HG02970 (cell line): Measurements from ENCODE around the gene SPTBN1.

Experiments used
- ATAC-seq: cut with Tn5 transposase; IDR thresholded peaks from one replicate; pipeline ENCODE4 v1.9.1; 2021; ENCODE audit warnings: mild to moderate bottlenecking, moderate library complexity, moderate number of reproducible peaks; ENCODE audit not compliant: unreplicated experiment, low FRiP score

The SPTBN1 gene

DNA sequence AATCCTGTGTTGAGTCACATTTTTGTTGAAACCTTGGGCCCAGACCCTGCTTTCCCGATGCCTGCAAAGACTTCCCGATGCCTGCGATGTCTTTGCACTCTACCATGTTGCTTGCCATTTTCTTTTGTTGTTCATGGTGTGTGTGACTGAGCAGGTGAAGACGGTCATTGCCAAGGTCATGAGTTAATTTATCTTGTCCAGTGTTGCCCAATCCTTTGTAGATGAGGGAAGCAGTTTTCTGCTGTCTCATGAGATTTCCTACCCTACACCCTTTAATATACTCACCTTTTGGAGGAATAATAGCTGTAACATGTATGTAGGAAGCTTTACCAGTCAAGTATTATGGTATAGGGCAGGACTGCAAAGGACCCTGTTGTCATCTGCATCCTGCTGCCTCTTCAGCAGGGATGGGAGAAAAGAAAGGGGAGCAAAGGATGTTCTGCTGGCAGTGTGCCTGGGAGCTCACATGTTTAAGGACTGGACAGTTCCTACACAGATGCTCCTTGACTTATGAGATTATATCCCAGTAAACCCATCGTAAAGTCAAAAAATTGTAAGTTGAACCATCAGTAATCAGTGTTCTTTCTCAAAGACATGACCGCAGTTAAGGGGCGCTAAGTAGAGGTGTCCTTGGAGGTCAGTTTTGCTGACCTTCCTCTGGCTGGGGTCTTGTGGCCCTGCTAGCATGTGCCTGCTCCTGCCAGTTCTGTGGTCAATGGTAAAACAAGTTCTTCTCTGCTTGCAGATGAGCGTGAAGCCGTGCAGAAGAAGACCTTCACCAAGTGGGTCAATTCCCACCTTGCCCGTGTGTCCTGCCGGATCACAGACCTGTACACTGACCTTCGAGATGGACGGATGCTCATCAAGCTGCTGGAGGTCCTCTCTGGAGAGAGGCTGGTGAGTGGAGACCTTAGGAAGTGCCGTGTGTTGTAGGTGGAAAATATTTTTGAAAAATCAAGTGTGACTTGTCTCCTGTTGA lies 142.5 kb downstream of the SPTBN1 start:
- no peak for ATAC-seq

DNA sequence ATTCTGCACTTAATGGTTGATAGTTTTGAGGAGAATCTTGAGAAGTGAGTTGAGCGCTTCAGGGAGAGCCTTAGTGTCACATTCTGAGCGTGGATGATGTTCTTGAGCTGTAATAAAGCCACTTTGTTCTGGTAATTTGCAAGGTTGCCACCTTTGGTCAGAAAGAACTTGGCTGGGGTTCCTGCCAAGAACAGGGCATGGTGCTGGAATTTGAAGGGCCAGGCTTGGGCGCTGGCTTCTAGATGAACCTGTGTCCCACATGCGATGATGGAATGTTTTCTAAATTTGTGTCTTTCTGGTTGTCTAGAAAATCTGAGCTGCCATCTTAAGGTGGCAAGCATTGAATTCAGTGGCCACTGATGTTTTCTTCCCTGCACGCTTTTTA lies 143.2 kb downstream of the SPTBN1 start:
- ATAC-seq, result no peak

DNA sequence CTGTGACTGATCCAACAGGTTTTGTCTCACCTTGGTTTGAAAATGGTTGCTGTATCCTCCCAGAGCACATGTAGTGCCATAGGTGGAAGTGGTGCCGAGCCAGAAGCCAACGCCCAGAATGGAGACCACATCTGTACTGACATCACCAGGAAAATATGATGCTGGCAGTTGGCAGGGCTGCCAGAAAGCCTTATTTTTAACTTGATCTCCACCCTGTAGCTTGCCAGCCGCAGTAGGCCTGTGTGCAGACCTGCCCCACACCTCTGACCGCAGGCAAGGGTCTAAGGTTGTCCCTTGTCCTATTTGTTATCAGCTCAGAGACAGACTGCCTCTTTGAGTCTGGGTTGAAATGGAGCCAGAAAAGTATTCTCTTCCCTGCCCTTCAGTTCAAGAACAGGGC lies 143.8 kb downstream of the SPTBN1 start:
- ATAC-seq, result no peak

DNA sequence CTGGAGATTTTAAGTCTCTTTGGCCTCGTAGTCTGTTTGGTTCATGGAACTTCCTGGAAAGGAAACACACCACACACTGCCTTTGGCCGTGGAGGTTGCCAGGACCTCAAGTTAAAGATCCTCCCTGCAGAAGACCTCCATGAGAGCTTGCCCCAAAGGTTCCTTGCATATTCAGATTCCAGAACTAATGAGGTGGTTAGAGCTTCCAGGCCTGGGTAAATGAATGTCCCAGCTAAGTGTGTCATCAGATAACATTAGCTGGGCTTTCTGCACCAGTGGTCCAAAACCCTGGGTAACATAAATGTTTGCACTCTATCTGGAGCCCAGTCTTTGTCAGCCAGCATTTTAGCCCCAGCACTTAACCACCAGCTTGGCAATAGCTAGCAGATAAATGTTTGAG lies 145.2 kb downstream of the SPTBN1 start:
- no peak for ATAC-seq

DNA sequence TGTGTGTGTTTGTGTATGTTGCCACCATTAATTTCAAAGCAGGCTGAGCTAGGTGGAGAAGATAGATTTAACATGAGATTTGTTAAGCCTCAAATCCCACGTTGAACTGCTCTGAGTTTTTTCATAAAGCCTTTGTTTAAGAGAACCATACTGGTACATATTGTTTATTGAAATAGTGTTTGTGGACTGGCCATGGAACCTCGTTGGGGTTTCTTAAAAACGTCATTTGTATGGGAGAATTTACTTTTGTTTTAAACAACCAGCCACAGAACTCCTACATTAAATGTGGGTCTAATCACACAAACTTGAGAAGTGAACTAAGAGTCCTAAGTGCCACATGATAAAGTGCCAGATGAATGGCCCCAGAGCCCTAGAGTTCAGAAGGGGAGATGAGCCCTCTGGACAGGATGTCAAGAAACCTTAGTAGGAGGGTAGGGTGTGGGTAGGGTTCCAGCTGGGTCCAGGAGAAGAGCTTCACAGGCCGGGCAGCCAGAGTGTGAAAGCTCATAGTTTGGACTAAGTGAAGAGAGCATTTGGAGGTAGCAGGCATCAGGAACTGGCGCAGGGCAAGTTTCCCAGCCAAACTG lies 146.7 kb downstream of the SPTBN1 start:
- no peak for ATAC-seq

DNA sequence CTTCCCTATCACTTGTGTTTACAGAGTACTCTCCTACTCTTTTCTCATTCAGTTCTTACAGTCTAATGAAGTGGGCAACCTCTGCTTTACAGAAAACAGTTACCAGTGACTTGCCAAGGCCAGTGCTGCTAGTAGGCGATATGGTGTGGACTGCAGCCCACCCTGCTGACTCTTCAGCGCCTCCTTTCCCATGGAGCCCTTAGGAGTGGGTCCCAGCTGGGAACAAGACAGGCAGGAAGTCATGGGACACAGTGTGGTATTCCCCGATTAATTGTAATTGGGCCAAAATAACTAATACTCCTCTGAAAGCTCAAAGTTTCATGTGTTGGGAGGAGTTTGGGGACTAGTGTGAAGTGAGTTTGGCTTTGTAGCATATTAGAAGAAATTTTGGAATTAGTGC lies 147.2 kb downstream of the SPTBN1 start:
- no peak for ATAC-seq

DNA sequence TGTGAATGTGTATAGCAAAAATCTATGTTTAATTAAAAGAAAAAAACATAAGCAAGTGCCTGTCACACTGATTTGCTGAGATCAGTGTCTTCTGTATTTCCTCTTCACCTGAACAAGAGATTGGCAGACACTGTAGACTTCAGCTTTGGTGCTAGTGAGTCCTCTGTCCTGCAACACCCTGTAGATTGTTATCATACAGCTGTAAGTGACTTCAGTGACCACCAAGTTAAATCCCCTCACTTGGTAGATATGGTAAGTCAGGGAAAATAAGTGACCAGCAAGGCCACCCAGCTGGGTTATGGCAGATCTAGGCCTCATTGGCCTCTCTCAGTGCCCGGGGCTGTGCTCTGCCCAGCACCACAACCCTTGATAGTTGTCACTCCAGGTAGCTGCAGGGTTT lies 147.7 kb downstream of the SPTBN1 start:
- no peak for ATAC-seq

DNA sequence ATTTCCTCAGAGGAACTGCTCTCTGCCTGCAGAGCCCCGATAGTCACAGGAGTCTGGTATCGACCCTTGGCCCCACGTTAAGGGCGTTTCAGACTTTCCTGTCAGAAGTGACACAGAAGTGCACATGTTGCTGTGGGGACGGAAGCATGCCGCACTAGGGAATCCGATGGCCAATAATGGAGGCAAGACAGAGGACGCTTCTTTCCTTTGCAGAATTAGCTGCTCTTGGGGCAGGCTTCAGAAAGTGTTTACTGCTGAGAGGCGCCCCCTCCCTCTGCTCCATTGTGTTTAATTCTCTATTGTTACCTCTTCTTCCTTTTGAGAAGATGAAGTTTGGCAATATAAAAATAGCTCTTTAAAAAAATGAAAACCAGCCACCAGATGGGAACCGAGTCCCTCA lies 148.7 kb downstream of the SPTBN1 start:
- ATAC-seq, result no peak

DNA sequence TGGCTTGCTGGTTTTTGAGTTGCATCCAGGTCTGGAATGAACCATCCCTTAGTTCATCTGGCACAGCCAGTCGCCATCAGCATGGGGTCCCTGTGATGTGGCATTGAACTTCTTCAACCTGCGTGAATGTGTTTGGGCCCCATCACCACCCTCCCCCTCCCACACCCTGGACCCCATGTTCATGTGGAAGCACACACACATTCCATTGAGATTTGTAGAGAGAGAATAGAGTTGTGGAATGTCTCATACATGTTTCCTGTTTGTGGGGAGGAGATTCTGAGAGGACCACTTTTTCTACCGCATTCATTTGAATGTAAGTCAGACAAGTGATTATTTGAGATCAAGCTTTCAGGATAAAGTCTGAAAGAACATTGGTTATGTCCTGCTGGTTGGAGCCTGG lies 149.7 kb downstream of the SPTBN1 start:
- no peak for ATAC-seq

DNA sequence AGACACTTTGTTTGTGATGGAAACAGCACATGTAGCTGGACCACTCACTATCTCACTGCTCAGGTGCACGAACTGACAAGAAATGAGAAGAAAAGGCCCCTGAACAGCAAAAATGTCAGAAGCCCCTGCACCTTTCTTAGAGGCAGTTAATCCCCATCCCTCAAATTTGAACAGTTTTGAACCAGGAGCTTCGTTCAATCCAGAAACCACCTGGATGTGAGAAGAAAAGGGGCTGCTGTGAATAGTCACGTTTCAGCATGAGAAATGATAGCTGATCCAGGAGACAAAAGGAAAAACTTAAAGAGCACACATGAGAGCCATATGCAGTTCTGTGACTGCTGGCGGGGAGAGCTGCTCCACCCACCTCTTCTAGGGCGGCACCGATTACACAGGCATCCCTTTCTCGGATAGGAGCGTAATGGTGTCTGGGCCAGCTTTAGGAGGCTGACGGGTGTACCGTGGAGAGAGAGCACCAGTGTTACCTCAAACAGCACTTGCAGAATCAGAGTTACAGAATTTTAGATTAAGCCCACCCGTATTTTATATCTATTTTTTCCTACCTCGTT lies 150.3 kb downstream of the SPTBN1 start:
- no peak for ATAC-seq

DNA sequence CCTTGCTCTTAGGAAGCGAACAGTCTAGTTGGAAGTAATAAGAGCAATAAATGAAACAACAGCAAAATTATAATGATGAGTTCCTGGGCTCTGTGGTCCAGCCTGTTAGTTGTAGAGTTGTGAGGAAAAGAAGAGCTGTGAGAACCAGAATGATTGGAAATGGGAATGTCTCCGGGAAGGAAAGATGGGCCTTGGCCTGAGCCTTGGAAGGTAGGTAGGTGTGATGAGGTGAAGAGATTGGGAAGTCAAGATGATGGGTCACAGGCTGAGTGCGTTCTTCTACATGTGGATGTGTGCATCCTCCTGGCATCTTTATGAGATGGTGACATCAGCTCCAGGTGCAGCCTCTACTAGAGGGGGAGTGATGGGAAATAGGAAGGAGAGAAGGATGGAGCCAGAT lies 152.1 kb downstream of the SPTBN1 start:
- ATAC-seq, result no peak

DNA sequence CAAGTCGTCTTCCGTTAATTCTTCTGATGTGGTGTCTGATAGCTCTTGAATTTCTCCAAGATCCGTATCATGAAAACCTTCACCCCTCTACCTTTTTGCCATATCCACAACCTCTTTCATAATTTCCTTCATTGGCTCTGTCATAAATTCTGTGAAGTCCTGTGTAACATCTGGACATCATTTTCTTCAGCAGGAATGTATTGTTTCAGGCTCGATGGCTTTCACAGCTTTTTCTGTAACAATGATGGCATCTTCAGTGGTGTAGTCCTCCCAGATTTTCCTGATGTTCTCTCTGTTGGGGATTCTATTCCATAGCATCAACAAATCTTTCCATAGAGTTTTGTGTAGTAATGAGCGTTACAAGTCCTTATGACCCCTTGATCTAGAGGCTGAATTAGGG lies 153.1 kb downstream of the SPTBN1 start:
- no peak for ATAC-seq

DNA sequence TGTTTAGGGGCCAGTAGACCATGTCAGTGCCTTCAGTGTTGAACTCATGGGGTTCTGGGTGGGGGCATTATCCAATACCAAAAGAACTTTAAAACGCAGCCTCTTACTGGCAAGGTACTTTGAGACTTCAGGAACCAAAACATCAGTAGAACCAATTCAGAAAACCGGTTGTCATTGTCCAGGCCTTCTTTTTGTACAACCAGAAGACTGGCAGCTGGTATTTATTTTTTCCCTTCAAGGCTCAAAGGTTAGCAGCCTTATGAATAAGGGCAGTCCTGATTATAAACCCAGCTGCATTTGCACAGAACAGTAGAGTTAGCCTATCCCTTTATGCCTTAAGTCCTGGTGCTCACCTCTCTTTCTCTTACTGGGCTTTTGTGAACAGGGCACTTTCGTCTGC lies 153.5 kb downstream of the SPTBN1 start:
- ATAC-seq, result no peak

DNA sequence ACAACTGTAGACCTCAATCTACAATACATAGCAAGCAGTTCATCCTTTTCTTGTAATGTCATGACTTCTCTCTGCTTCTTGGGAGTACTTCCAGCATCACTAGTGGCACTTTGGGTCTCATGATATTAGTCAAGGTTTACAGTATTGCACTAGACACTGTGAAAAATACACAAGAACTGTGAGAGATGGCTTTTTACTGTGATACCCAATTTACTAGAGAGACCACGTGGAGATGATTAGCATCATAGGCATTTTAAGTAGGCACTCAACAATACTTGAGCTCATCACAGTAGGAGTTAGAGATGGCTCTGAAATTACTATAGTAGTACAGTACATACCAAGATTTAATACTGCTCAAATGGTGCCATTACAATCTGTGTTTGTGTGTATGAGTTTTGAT lies 154.6 kb downstream of the SPTBN1 start:
- ATAC-seq, result no peak

DNA sequence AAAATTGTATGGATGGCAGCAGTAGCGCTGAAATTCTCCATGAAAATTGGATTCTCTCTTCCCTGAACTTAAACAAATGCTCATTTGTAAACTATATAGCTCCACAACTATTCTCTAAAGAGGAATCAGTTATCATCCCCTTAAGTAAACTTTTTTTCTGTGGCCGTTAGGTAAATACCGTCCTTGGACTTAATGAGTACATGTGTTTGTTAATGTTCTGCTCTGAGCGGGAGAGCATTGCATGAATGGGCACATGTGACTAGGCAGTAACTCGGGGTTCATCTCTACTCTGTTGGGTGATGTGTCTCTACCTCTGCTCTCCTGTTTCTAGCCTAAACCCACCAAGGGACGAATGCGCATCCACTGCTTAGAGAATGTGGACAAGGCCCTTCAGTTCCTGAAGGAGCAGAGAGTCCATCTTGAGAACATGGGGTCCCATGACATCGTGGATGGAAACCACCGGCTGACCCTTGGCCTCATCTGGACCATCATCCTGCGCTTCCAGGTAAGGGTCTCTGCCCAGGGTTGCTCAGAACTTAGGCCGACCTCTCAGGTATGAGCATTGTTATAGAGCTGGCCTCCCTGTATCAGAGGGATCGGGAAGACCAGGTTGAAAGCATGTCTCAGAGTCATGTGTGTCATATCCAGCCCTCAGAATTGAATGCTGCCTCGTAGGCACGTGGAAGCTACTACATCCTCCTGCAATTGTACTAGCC lies 155.9 kb downstream of the SPTBN1 start:
- no peak for ATAC-seq

DNA sequence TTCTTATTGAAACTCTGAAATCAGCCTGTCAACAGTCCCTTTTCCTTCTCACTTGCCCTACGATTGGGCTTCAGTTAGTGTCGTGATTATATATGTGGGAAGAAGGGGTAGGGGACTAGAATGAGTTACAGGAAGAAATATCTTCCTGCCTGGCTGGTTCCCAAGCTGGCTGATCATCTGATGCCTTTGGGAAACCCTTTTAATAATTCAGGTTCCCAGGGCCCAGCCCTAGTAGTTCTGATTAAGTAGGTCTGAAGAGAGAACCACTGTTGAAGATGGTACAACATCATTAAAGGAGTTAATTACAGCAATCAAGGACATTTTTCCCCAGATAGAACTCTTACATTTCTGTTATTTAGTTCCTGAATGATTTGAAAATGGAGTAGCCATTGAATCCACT lies 157.3 kb downstream of the SPTBN1 start:
- no peak for ATAC-seq

DNA sequence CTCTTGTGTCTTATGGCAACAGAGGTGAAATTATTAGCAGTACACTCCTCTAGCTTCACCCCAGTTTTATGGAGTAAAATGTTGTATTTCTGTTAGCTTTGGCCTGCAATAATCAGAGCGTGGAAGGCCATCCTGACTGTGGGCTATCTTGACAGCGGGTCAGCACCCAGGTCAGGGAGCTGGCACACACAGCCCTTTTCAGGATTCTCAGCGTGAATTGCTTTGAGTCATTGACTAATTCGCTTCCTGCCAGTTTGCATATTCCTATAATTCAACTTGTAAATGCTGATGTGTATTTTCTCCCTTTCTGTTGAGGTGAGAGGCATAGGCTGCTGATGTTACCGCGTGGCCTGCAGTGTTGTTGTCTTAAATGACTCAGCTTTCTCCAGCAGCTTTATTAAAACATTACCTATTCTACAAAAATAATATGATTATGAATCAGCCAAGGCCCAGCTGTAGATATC lies 157.7 kb downstream of the SPTBN1 start:
- ATAC-seq, result no peak

DNA sequence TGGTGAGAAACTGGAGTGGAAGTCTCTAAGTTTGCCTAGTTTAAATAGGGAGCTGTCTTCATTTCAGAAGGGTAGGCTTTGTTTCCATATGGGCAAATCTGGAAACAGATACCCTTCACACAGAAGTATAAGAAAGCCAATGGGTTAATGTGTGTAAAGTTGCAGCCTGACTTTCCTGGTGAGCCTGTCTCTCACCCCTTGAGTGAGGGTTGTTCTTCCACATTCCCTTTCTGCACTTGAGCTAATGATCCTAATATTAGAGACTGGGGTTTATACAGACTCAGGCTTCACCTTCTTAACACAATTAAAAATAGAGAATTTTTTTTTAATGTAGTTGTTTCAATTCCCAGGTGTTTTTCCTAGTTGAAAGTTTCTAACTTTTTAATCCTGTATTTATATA lies 158.7 kb downstream of the SPTBN1 start:
- no peak for ATAC-seq

DNA sequence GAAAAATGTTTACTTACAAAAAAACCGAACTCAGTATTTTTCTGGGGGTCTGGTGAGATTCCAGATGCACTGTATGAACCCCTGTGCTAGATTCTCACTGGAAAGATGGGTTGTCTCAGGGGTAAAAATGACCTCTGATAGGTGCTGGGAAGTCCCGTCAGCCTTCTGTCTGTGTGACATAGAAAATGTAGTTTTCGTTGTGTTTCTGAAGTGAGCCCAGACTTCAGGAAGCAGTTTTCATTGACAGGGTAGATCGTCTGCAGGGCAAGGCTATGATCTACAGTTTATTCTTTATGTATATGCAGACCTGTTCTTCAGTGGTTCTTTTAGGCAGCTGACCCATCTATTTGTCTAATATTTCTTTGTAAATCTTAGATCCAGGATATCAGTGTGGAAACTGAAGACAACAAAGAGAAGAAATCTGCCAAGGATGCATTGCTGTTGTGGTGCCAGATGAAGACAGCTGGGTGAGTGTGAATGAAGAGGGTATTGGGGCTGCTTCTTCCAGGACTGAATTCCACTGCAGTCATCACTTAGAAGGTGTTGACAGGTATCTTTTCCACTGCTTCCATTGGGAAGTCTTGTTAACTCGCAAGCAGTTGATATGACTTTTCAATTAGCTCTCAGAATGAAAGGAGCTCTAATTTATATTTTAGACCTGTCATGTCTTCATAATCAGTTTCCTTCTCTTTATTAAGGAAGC lies 159.9 kb downstream of the SPTBN1 start:
- ATAC-seq, result no peak

DNA sequence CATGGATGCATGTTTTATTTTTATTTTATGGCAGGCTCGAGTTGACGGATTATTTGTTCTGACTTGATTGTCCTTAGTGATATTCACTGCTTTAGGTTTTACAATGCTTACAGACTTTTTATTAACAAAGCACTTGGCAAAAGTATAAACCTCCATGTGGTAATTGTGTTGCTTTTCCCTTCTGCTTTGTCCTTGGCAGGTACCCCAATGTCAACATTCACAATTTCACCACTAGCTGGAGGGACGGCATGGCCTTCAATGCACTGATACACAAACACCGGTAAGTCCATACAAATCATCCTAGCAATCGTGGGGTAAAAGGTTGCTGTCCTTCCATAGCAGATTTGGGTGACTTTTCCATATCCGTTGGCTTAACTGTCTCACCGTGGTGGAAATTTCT lies 161.3 kb downstream of the SPTBN1 start:
- no peak for ATAC-seq
